Ishikawa (cell line): ENCODE results near the gene GARNL3.
A peak's percentile ranks its signal among the peaks of the same experiment; 100 is the strongest.

ENCODE experiments used
- CEBPB ChIP-seq: IDR thresholded peaks from 2 replicates; pipeline ENCODE4 v1.6.1; 2012
- CREB1 ChIP-seq: IDR thresholded peaks from 2 replicates; pipeline ENCODE4 v1.6.1; 2012; ENCODE audit warnings: low read depth
- EGR1 ChIP-seq: IDR thresholded peaks from 2 replicates; pipeline ENCODE4 v1.6.1; 2012
- EP300 ChIP-seq: IDR thresholded peaks from 2 replicates; pipeline ENCODE4 v1.6.1; 2012; ENCODE audit warnings: borderline replicate concordance
- FOXM1 ChIP-seq: IDR thresholded peaks from 2 replicates; pipeline ENCODE4 v1.6.1; 2012; ENCODE audit warnings: low read depth, borderline replicate concordance
- MAX ChIP-seq: IDR thresholded peaks from 2 replicates; pipeline ENCODE4 v1.6.1; 2012
- NFIC ChIP-seq: IDR thresholded peaks from 2 replicates; pipeline ENCODE4 v1.6.1; 2012
- RAD21 ChIP-seq: IDR thresholded peaks from 2 replicates; pipeline ENCODE4 v1.6.1; 2012; ENCODE audit warnings: low read depth
- REST ChIP-seq: IDR thresholded peaks from 2 replicates; pipeline ENCODE4 v1.6.1; 2012; ENCODE audit warnings: low read depth, mild to moderate bottlenecking
- TAF1 ChIP-seq: IDR thresholded peaks from 2 replicates; pipeline ENCODE4 v1.6.1; 2012; ENCODE audit warnings: low read depth, mild to moderate bottlenecking
- TCF12 ChIP-seq: IDR thresholded peaks from 2 replicates; pipeline ENCODE4 v1.6.1; 2012; ENCODE audit warnings: low read depth
- TEAD4 ChIP-seq: IDR thresholded peaks from 2 replicates; pipeline ENCODE4 v1.6.1; 2012
- USF1 ChIP-seq: IDR thresholded peaks from 2 replicates; pipeline ENCODE4 v1.6.1; 2012
- YY1 ChIP-seq: IDR thresholded peaks from 2 replicates; pipeline ENCODE4 v1.6.1; 2012; ENCODE audit warnings: low read depth
- ZBTB7A ChIP-seq: IDR thresholded peaks from 2 replicates; pipeline ENCODE4 v1.6.1; 2012; ENCODE audit warnings: low read depth

The GARNL3 gene

DNA sequence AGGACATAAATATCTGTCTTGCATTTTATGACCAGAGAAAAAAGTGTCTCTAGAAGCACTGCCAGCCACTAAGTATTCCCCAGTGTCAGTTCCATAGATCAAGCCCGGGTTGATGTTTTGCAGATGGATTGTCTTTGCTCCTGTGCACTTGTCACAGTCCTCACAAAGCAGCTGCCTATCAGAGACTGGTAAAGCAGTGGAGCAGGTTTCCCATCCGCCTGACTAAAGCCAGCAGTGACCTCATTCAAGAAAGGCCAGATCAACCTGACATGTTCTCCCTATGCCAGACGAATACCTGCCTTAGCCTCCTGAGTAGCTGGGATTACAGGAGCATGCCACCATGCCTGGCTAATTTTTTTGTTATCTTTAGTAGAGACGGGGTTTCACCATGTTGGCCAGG, 26.8 kb upstream of the GARNL3 start:
- TF ChIP-seq TCF12 (no peak), YY1 (no peak), EP300 (no peak)

- no peak for TF ChIP-seq REST
- no peak for TF ChIP-seq CEBPB
- no peak for TF ChIP-seq RAD21
- TF ChIP-seq MAX = no peak
- TF ChIP-seq NFIC = no peak
These were observed 23.2 kb upstream of the GARNL3 start for GRCh38 chr9:127241354-127241753.

DNA sequence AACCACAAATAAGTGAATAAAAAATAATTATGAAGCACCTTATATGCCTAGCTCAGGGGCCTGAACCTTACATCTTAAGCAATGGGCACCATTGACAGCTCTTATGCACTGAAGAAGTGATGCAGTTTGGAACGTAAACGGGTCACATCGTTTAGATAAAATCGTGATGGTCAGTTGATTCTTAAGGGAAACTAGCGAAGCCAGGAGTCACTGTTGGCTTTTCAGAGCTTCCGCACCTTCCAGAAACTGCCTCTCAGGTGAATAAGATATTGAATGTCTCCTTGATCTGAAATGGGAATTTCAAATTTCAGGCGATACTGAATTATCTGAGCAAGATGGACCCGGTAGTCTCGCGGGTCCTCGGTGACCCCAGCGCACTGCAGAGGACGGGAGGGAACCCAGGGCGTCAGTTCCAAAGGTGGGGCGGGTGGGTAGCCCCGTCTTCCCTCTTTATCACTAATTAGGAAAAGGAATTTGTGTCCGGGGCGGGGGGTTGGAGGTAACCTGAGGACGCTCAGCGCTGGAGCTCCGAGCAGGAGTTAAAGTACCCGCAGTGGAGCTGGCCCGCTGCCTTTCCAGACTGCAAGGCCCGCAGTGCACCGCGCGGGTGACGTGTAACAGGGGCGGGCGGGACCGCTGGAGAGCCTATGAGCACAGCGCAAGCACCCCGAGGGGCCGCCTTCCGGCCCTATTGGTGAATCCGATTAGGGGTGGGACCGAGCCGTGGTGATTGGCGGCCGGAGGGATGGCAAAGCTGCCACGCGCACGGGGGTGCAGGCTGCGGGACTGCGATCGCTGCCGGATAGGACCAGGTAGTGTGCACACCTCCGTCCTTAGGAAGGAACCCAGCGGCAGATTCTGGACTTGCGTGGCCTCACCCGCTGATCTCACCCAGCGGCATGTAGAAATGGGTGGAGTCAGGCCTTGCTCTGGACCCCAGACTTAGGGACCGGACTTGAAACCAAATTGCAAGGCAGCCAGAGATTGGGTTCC, 19.7 kb upstream of the GARNL3 start:
- TF ChIP-seq REST = no peak
- no peak for TF ChIP-seq RAD21
- TF ChIP-seq TCF12 = no peak
- no peak for TF ChIP-seq CEBPB
- no peak for TF ChIP-seq EP300
- no peak for TF ChIP-seq USF1
- no peak for TF ChIP-seq NFIC
- peak; percentile 91 for TF ChIP-seq CREB1
- no peak for TF ChIP-seq ZBTB7A
- TF ChIP-seq MAX = peak; percentile 73
- peak; percentile 61; the same call in 1 of the 2 replicates for TF ChIP-seq TAF1
- TF ChIP-seq EGR1 = no peak
- TF ChIP-seq FOXM1 = no peak
- no peak for TF ChIP-seq YY1
- TF ChIP-seq TEAD4 = no peak

DNA sequence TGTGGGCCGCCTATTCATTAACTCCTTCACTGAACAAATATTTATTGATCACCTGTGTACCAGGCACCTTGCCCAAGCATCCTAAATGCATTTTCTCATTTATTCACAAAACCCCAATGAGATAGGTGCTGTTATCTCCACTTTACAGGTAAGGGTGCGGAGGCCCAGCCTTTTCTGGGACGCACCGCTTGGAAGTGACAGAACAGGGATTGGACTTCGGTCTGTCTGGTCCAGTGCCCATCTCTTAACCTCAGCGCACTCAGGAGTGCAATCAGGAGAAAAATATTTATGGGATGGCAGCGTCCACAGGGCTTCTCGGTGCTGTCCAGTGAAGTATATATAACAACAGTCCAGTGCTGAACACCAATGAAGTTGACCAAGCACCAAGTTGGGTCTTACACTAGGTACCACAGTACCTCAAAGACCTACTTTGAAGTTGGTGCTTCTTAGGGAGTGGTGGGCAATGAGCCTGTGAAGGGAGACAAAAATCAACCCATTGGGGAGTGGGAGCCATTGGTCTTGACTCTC, 18.9 kb upstream of the GARNL3 start:
- TF ChIP-seq YY1 (no peak), NFIC (no peak), TCF12 (no peak), ZBTB7A (no peak), CREB1 (no peak), REST (no peak)

DNA sequence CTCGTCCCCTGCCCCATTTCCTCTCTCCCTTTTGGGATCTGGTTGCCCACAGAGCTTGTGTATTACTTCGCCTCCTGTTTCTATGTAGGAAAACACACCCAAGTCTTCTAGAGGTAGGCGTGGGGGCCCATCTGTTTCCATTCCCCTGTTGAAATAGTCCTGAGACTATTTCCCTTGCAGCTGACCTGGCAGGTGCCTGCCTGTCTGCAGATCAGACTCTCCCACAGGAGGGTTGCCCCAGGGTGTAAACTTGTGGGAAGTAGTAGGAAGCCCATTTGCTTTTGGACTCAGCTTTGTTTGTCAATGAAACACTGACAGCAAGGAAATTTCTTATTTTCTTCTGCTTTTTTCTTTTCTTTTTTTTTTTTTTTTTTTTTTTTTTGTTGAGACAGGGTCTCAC, 16.3 kb upstream of the GARNL3 start:
- no peak for TF ChIP-seq CREB1
- no peak for TF ChIP-seq TEAD4
- no peak for TF ChIP-seq MAX
- TF ChIP-seq USF1 = no peak
- no peak for TF ChIP-seq EGR1
- TF ChIP-seq EP300 = no peak
- TF ChIP-seq ZBTB7A = no peak
- no peak for TF ChIP-seq YY1
